H1 (cell line): ENCODE results near the gene KRT85. TPM values are rescaled to one million over a fixed set of nuclear protein-coding genes. Genes with fewer than 3 reads are reported as not detected.

Experiments
- CTCF ChIA-PET: fragments of 300-600 bp; sonication (Branson Sonifier 250); formaldehyde crosslinking; loops from one replicate; lab custom pipeline; 2021; ENCODE audit not compliant: partially characterized antibody; lab: Charles Lee
- POLR2A ChIA-PET: fragments of 300-600 bp; sonication (Branson Sonifier 250); formaldehyde crosslinking; loops from one replicate; lab custom pipeline; 2021; ENCODE audit warnings: inconsistent platforms; ENCODE audit not compliant: partially characterized antibody; lab: Charles Lee
- DNase-seq, 2 experiments: peaks; one replicate each; pipeline versions ENCODE4 v3.0.0 to v3.0.0-alpha.2; 2010 to 2022; ENCODE audit warnings: low spot score in 2 of 2, low read depth in 1 of 2, mixed read lengths in 1 of 2
- FAIRE-seq: peaks from 2 replicates; lab custom pipeline; 2011; peaks lifted over from hg19 to GRCh38; lab: Jason Lieb, UNC
- H2AFZ ChIP-seq: 2 replicates; pipeline ENCODE4 v1.8.1; 2012; ENCODE audit warnings: low read length, inconsistent platforms
- H2AK5ac ChIP-seq: 2 replicates; pipeline ENCODE4 v1.6.1; 2013; ENCODE audit warnings: low read depth, low read length
- H2BK120ac ChIP-seq: replicated peaks from 2 replicates; pipeline ENCODE3; 2013; ENCODE audit warnings: low read depth, low read length, inconsistent platforms
- H2BK12ac ChIP-seq: 2 replicates; pipeline ENCODE4 v1.6.1; 2013; ENCODE audit warnings: low read depth, low read length
- H2BK15ac ChIP-seq: 2 replicates; pipeline ENCODE4 v1.6.1; 2013; ENCODE audit warnings: low read length
- H2BK20ac ChIP-seq: 2 replicates; pipeline ENCODE4 v1.6.1; 2013; ENCODE audit warnings: low read length
- H2BK5ac ChIP-seq: 2 replicates; pipeline ENCODE4 v1.6.1; 2013; ENCODE audit warnings: low read depth, low read length
- H3K14ac ChIP-seq: 2 replicates; pipeline ENCODE4 v1.6.1; 2013; ENCODE audit warnings: inconsistent platforms; ENCODE audit not compliant: insufficient read length
- H3K18ac ChIP-seq: 2 replicates; pipeline ENCODE4 v1.6.1; 2013; ENCODE audit warnings: low read length; ENCODE audit errors: extremely low read depth
- H3K23ac ChIP-seq: 2 replicates; pipeline ENCODE4 v1.6.1; 2013; ENCODE audit warnings: inconsistent platforms; ENCODE audit not compliant: insufficient read length
- H3K23me2 ChIP-seq: 2 replicates; pipeline ENCODE4 v1.6.1; 2013; ENCODE audit warnings: low read depth, low read length
- H3K27ac ChIP-seq: 2 replicates; pipeline ENCODE4 v1.6.1; 2011; ENCODE audit warnings: low read depth, low read length, inconsistent platforms
- H3K27me3 ChIP-seq, 4 experiments: replicated peaks in 1 of 4; 1 replicate in 1 of 4; 2 replicates in 3 of 4; pipeline versions ENCODE4 v1.6.1 to v1.8.1; 2011 to 2013; ENCODE audit warnings: low read length in 3 of 4, mild to moderate bottlenecking in 3 of 4, inconsistent platforms in 2 of 4, mixed read lengths in 2 of 4, moderate library complexity in 1 of 4; ENCODE audit not compliant: control insufficient read depth in 3 of 4, insufficient read depth in 3 of 4; ENCODE audit errors: extremely low read depth in 1 of 4
- H3K36me3 ChIP-seq, 4 experiments: 2 replicates each; pipeline versions ENCODE4 v1.6.1 to v1.8.1; 2011 to 2013; ENCODE audit warnings: mild to moderate bottlenecking in 4 of 4, low read length in 3 of 4, moderate library complexity in 2 of 4, control low read depth in 1 of 4, inconsistent platforms in 1 of 4; ENCODE audit not compliant: insufficient read depth in 4 of 4, control insufficient read depth in 2 of 4
- H3K4ac ChIP-seq: replicated peaks from 2 replicates; pipeline ENCODE3; 2013; ENCODE audit warnings: low read length, low read depth, mixed read lengths, inconsistent platforms; ENCODE audit not compliant: insufficient read length
- H3K4me1 ChIP-seq, 4 experiments: replicated peaks in 1 of 4; 1 replicate in 1 of 4; 2 replicates in 3 of 4; pipeline versions ENCODE4 v1.6.1 to v1.8.1; 2011 to 2013; ENCODE audit warnings: low read length in 3 of 4, inconsistent platforms in 2 of 4, mixed read lengths in 1 of 4; ENCODE audit not compliant: insufficient read depth in 4 of 4, control insufficient read depth in 3 of 4
- H3K4me2 ChIP-seq, 2 experiments: 2 replicates each; pipeline versions ENCODE4 v1.6.1 to v1.8.1; 2011 to 2013; ENCODE audit warnings: low read depth in 2 of 2, low read length in 2 of 2, control low read depth in 1 of 2, inconsistent platforms in 1 of 2, mild to moderate bottlenecking in 1 of 2; ENCODE audit not compliant: insufficient read depth in 1 of 2
- H3K4me3 ChIP-seq, 4 experiments: fragments of 200-600, 300-600 bp in 1 of 4; sonication (generic), shearing (Covaris generic), sonication (Bioruptor Twin) in 1 of 4; 2 replicates each; pipeline versions ENCODE4 v1.5.1 to v1.8.1; 2011 to 2016; ENCODE audit warnings: low read length in 4 of 4, low read depth in 3 of 4, control low read depth in 2 of 4, inconsistent platforms in 2 of 4, mild to moderate bottlenecking in 2 of 4, mixed read lengths in 1 of 4, moderate library complexity in 1 of 4; ENCODE audit not compliant: insufficient read depth in 2 of 4; ENCODE audit errors: extremely low read depth in 1 of 4
- H3K56ac ChIP-seq: replicated peaks from 2 replicates; pipeline ENCODE3; 2013; ENCODE audit warnings: low read depth, mild to moderate bottlenecking, mixed read lengths, low read length, inconsistent platforms; ENCODE audit not compliant: insufficient read length
- H3K79me1 ChIP-seq: 2 replicates; pipeline ENCODE4 v1.6.1; 2013; ENCODE audit warnings: low read depth, low read length, control low read depth
- H3K79me2 ChIP-seq, 2 experiments: 2 replicates each; pipeline versions ENCODE4 v1.6.1 to v1.8.1; 2012 to 2013; ENCODE audit warnings: low read length in 2 of 2, mild to moderate bottlenecking in 2 of 2, inconsistent platforms in 1 of 2; ENCODE audit not compliant: insufficient read depth in 2 of 2, control insufficient read depth in 1 of 2
- H3K9ac ChIP-seq, 4 experiments: replicated peaks in 1 of 4; 1 replicate in 1 of 4; 2 replicates in 3 of 4; pipeline versions ENCODE4 v1.6.1 to v1.8.1; 2011 to 2013; ENCODE audit warnings: low read depth in 3 of 4, low read length in 3 of 4, control low read depth in 2 of 4, mild to moderate bottlenecking in 2 of 4, moderate library complexity in 2 of 4, inconsistent platforms in 1 of 4; ENCODE audit errors: extremely low read depth in 1 of 4
- H3K9me3 ChIP-seq, 2 experiments: 2 replicates each; pipeline versions ENCODE4 v1.6.1 to v1.8.1; 2012 to 2013; ENCODE audit warnings: mild to moderate bottlenecking in 2 of 2, moderate library complexity in 2 of 2, control low read depth in 1 of 2, inconsistent platforms in 1 of 2, low read depth in 1 of 2, low read length in 1 of 2, mixed read lengths in 1 of 2; ENCODE audit not compliant: insufficient read depth in 2 of 2
- H4K20me1 ChIP-seq, 2 experiments: replicated peaks in 1 of 2; 2 replicates each; pipeline versions ENCODE3 to v1.8.1; 2011 to 2013; ENCODE audit warnings: inconsistent platforms in 2 of 2, low read length in 2 of 2, mild to moderate bottlenecking in 1 of 2; ENCODE audit not compliant: insufficient read depth in 2 of 2, control insufficient read depth in 1 of 2
- H4K5ac ChIP-seq: 2 replicates; pipeline ENCODE4 v1.6.1; 2013; ENCODE audit warnings: low read length, low read depth, mixed read lengths, inconsistent platforms; ENCODE audit not compliant: insufficient read length
- H4K8ac ChIP-seq: 2 replicates; pipeline ENCODE4 v1.8.0; 2013; ENCODE audit warnings: mild to moderate bottlenecking, moderate library complexity, low read length, inconsistent platforms; ENCODE audit not compliant: insufficient read depth; ENCODE audit errors: extremely low read depth
- H4K91ac ChIP-seq: replicated peaks from 2 replicates; pipeline ENCODE3; 2013; ENCODE audit warnings: low read length, mixed read lengths, inconsistent platforms; ENCODE audit not compliant: insufficient read length
- ASH2L ChIP-seq: fragments of 200-600, 300-600 bp; sonication (generic); IDR thresholded peaks from one replicate; pipeline ENCODE4 v1.7.1; 2017; ENCODE audit warnings: low read length
- BACH1 ChIP-seq: IDR thresholded peaks from 2 replicates; pipeline ENCODE4 v1.6.1; 2012; ENCODE audit warnings: low read length, improper control_type of control experiment
- CHD2 ChIP-seq: IDR thresholded peaks from 2 replicates; pipeline ENCODE4 v1.6.1; 2012; ENCODE audit warnings: low read length, improper control_type of control experiment
- CTBP2 ChIP-seq: IDR thresholded peaks from 2 replicates; pipeline ENCODE4 v1.7.0; 2011; ENCODE audit warnings: borderline replicate concordance, mild to moderate bottlenecking, moderate library complexity, mixed read lengths, low read length; ENCODE audit not compliant: insufficient read depth, insufficient read length
- HDAC6 ChIP-seq: IDR thresholded peaks from one replicate; pipeline ENCODE4 v1.7.1; 2012; ENCODE audit warnings: low read depth, mild to moderate bottlenecking, inconsistent platforms, low read length, moderate library complexity
- JUN ChIP-seq: IDR thresholded peaks from 2 replicates; pipeline ENCODE4 v1.6.1; 2011; ENCODE audit warnings: low read depth, mild to moderate bottlenecking, improper control_type of control experiment, low read length
- NRF1 ChIP-seq: IDR thresholded peaks from 2 replicates; pipeline ENCODE4 v1.6.1; 2011; ENCODE audit warnings: mild to moderate bottlenecking, low read depth, low read length, improper control_type of control experiment
- SIRT6 ChIP-seq: IDR thresholded peaks from one replicate; pipeline ENCODE4 v1.7.1; 2012; ENCODE audit warnings: low read length, inconsistent platforms
- SUZ12 ChIP-seq: fragments of 200-600 bp; sonication (generic); IDR thresholded peaks from 2 replicates; pipeline ENCODE4 v1.6.1; 2012; ENCODE audit warnings: mild to moderate bottlenecking, inconsistent platforms, low read length, moderate library complexity, mixed read lengths
- YY1 ChIP-seq: IDR thresholded peaks from 2 replicates; pipeline ENCODE4 v1.6.1; 2011; ENCODE audit warnings: low read depth, mild to moderate bottlenecking, low read length
- WGBS, 2 experiments: shearing (Covaris generic) in 1 of 2; methylation state at CpG; one replicate each; pipeline versions ENCODE4 v1.1.6 to v1.1.7; 2013 to 2015; ENCODE audit warnings: low lambda C conversion rate in 2 of 2, mixed read lengths in 2 of 2, inconsistent platforms in 1 of 2, low coverage in 1 of 2, missing lambda C conversion rate in 1 of 2; ENCODE audit not compliant: insufficient replicate concordance in 2 of 2, insufficient coverage in 1 of 2, insufficient read length in 1 of 2; ENCODE audit errors: extremely low coverage in 1 of 2, missing lambda C conversion rate in 1 of 2; 5-methylcytosine and 5-hydroxymethylcytosine counted together
- polyA plus RNA-seq, 7 experiments: library from polyadenylated mRNA; depleted of rRNA in 3 of 7; stranded (reverse) in 5 of 7; unstranded in 2 of 7; fragments of >200 nt in 5 of 7; fragments of 200-250 nt in 2 of 7; gene quantifications; 1 replicate in 5 of 7; 2 replicates in 1 of 7; 4 replicates in 1 of 7; pipeline versions ENCODE4 v1.2.1 to v1.2.3, GENCODE V29; 2011 to 2013; ENCODE audit warnings: missing spikeins in 2 of 7, mixed read lengths in 2 of 7
- total RNA-seq: library from RNA; stranded (reverse); fragmentation: NEBNext Ultra II Directional; extraction: Animal tissue kit (Norgen Biotek cat#: 25700); gene quantifications from 2 replicates; pipeline ENCODE4 v1.2.1, GENCODE V29; 2021
- TF ChIP-seq, protein P1 (sequence below): IDR thresholded peaks from 2 replicates; pipeline ENCODE4 v1.6.1; 2011; ENCODE audit warnings: low read depth, mild to moderate bottlenecking, low read length; ENCODE audit not compliant: insufficient read depth
- TF ChIP-seq, protein P2 (sequence below): IDR thresholded peaks from 2 replicates; pipeline ENCODE4 v1.6.1; 2012; ENCODE audit warnings: inconsistent platforms

KRT85 gene
- total and polyA plus RNA-seq, 2 of the 8 experiments (the other 6 are each of a cell fraction or from before 2014, with no cell fraction given) = not detected

DNA sequence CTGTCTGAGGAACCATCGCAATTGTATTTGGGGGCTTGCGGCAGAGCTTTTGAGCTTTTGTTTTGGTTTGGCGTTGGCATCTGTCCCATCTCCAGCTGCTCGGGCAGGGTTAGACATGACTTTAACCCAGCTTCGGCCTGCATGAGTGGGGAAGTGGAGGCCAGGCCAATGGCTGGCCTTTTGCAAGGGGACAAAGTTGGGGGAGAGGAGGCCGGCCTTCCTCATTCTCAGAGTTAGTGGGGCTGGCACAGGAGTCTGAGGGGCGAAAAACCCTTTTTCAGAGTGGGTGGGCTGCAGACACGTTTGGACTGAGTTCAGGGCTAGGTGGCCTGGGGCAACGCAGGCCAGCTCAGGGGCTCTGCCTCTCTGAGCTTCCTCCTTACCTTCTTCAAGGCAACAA lies 33.6 kb upstream of the KRT85 start:
- Histone ChIP-seq H2BK5ac (no peak overlapping the region), H2AK5ac (no peak overlapping the region)
- TF ChIP-seq BACH1 (no peak), CHD2 (no peak), CTBP2 (no peak), SUZ12 (no peak), YY1 (no peak), HDAC6 (no peak), JUN (no peak), ASH2L (no peak), SIRT6 (no peak), NRF1 (no peak)
- TF ChIP-seq, protein P1, sequence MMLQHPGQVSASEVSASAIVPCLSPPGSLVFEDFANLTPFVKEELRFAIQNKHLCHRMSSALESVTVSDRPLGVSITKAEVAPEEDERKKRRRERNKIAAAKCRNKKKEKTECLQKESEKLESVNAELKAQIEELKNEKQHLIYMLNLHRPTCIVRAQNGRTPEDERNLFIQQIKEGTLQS = no peak
- TF ChIP-seq, protein P2, sequence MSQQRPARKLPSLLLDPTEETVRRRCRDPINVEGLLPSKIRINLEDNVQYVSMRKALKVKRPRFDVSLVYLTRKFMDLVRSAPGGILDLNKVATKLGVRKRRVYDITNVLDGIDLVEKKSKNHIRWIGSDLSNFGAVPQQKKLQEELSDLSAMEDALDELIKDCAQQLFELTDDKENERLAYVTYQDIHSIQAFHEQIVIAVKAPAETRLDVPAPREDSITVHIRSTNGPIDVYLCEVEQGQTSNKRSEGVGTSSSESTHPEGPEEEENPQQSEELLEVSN = no peak
- TF ChIP-seq, all 59 proteins: peak for 0
- DNase-seq = no peak
- FAIRE-seq = no peak
- Histone ChIP-seq H3K4ac (no peak overlapping the region), H2BK12ac (no peak overlapping the region), H4K8ac (no peak overlapping the region), H3K79me2 (no peaks in the 10 kb centered on the region), H2BK15ac (no peak overlapping the region), H2BK120ac (no peak overlapping the region), H3K9ac (no peak overlapping the region), H3K23ac (no peak overlapping the region), H3K27me3 (no peaks in the 10 kb centered on the region; a peak in 1 of 7 replicates), H3K14ac (no peak overlapping the region), H3K9me3 (no peaks in the 10 kb centered on the region), H3K18ac (no peak overlapping the region), H3K27ac (no peak overlapping the region), H3K79me1 (no peaks in the 10 kb centered on the region), H3K4me1 (peaks cover 0 to 5% (median under 1%) of the 10 kb centered on the region in 4 experiments; a peak in 1 of 7 replicates), H2BK20ac (no peak overlapping the region), H3K4me2 (no peak overlapping the region), H3K56ac (no peak overlapping the region), H4K20me1 (no peaks in the 10 kb centered on the region), H3K23me2 (peaks cover 3% of the 10 kb centered on the region; the same call in 1 of the 2 replicates), H2AFZ (no peak overlapping the region), H3K4me3 (no peak overlapping the region), H4K91ac (no peak overlapping the region), H3K36me3 (no peaks in the 10 kb centered on the region), H4K5ac (no peak overlapping the region)
- ChIA-PET POLR2A (interaction anchor here (0.8 kb wide), 1 partner anchor 168 kb away, joined by 4 read pairs; the partner anchor contains the start of gene KRT7), CTCF (interaction anchor here (0.8 to 11.3 kb wide), 17 partner anchors 10 to 477 kb away, joined by 3 to 112 read pairs (median 3); no protein-coding TSS in a partner anchor)
- 94% methylated on average over 9 of the region's 9 CpGs; no CpG with 5 or more reads in 1 of the 2 experiments for WGBS, 2 experiments
